DND-41 (cell line): ENCODE measurements around the gene SLC41A3.

ENCODE experiments used
- EZH2 ChIP-seq: IDR thresholded peaks from 3 replicates; pipeline ENCODE4 v1.6.1; 2012; ENCODE audit warnings: borderline replicate concordance, low read depth, mild to moderate bottlenecking, moderate library complexity, low read length, inconsistent platforms; ENCODE audit not compliant: severe bottlenecking
- TF ChIP-seq, protein P1 (sequence below): IDR thresholded peaks from 2 replicates; pipeline ENCODE4 v1.5.1; 2012; ENCODE audit warnings: borderline replicate concordance, low read length, moderate library complexity, mild to moderate bottlenecking; ENCODE audit not compliant: poor library complexity, severe bottlenecking; ENCODE audit errors: extremely low read depth

GRCh38 chr3:126021702-126022101 lies 62.2 kb downstream of the SLC41A3 start:
- TF ChIP-seq, protein P1, sequence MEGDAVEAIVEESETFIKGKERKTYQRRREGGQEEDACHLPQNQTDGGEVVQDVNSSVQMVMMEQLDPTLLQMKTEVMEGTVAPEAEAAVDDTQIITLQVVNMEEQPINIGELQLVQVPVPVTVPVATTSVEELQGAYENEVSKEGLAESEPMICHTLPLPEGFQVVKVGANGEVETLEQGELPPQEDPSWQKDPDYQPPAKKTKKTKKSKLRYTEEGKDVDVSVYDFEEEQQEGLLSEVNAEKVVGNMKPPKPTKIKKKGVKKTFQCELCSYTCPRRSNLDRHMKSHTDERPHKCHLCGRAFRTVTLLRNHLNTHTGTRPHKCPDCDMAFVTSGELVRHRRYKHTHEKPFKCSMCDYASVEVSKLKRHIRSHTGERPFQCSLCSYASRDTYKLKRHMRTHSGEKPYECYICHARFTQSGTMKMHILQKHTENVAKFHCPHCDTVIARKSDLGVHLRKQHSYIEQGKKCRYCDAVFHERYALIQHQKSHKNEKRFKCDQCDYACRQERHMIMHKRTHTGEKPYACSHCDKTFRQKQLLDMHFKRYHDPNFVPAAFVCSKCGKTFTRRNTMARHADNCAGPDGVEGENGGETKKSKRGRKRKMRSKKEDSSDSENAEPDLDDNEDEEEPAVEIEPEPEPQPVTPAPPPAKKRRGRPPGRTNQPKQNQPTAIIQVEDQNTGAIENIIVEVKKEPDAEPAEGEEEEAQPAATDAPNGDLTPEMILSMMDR = no peak
- TF ChIP-seq EZH2 = no peak
